Gastroesophageal sphincter (tissue), 4 donors: ENCODE measurements around the gene FOXE1. TPM values are rescaled to one million over a fixed set of nuclear protein-coding genes. Genes with fewer than 3 reads are reported as not detected.

Experiments
- ATAC-seq: fragments of 150-250 bp; one replicate; pipeline ENCODE4 v1.9.1; 2016; ENCODE audit warnings: mild to moderate bottlenecking, moderate library complexity
- H3K27ac ChIP-seq, 4 donors: fragments of 200-600 bp; sonication (generic) in 3 of 4; 1 replicate in 3 of 4; 2 replicates in 1 of 4; pipeline ENCODE4 v1.5.1; 2016 to 2019
- H3K27me3 ChIP-seq: fragments of 200-600 bp; sonication (generic); one replicate; pipeline ENCODE4 v1.5.1; 2019
- H3K36me3 ChIP-seq, 2 donors: fragments of 200-600 bp; sonication (generic); one replicate each; pipeline ENCODE4 v1.5.1; 2019; ENCODE audit warnings: control low read depth in 1 of 2
- H3K4me1 ChIP-seq, 3 donors: fragments of 200-600 bp; sonication (generic); 1 replicate in 2 of 3; 2 replicates in 1 of 3; pipeline ENCODE4 v1.5.1; 2016 to 2019; ENCODE audit warnings: control low read depth in 2 of 3
- H3K4me3 ChIP-seq, 2 donors: fragments of 200-600 bp; sonication (generic); one replicate each; pipeline ENCODE4 v1.5.1; 2019; ENCODE audit warnings: mild to moderate bottlenecking in 1 of 2, moderate library complexity in 1 of 2
- H3K9me3 ChIP-seq, 3 donors: fragments of 200-600 bp; sonication (generic); one replicate each; pipeline ENCODE4 v1.5.1; 2017 to 2019; ENCODE audit warnings: control low read depth in 2 of 3
- CTCF ChIP-seq, 4 experiments: fragments of 200-600 bp in 2 of 4; fragments of 450-650 bp in 2 of 4; sonication (generic) in 1 of 4; IDR thresholded peaks; one replicate each; pipeline ENCODE4 v1.5.1; 2017 to 2019; ENCODE audit warnings: antibody characterized with exemption in 4 of 4, mild to moderate bottlenecking in 2 of 4, moderate library complexity in 2 of 4
- EP300 ChIP-seq: sonication (generic); formaldehyde crosslinking; IDR thresholded peaks from one replicate; pipeline ENCODE4 v1.6.1; 2017; ENCODE audit warnings: antibody characterized with exemption, mild to moderate bottlenecking
- POLR2A ChIP-seq, 2 donors: fragments of 450-650 bp; IDR thresholded peaks; one replicate each; pipeline ENCODE4 v1.6.1; 2017; ENCODE audit warnings: antibody characterized with exemption in 2 of 2, mild to moderate bottlenecking in 2 of 2, moderate library complexity in 1 of 2
- POLR2AphosphoS5 ChIP-seq: sonication (generic); formaldehyde crosslinking; IDR thresholded peaks from one replicate; pipeline ENCODE4 v1.6.1; 2017; ENCODE audit warnings: antibody characterized with exemption
- WGBS, 2 donors: methylation state at CpG; one replicate each; pipeline ENCODE4 v1.1.5; 2018; ENCODE audit warnings: low coverage in 1 of 2; 5-methylcytosine and 5-hydroxymethylcytosine counted together
- total RNA-seq, 4 donors: library from RNA; depleted of rRNA; stranded (reverse); fragments of >200 nt; gene quantifications; one replicate each; pipeline ENCODE4 v1.1.0, GENCODE V29; 2016

The FOXE1 gene
- total RNA-seq, 4 donors from 2014 or later, result 0.08 to 0.79 TPM; not detected in 2

GRCh38 chr9:97866300-97866699 lies 13.3 kb downstream of the FOXE1 start:
- Histone ChIP-seq H3K4me3 (no peak overlapping the region), H3K4me1 (no peaks in the 10 kb centered on the region), H3K9me3 (peaks cover 0 to 29% (median 0%) of the 10 kb centered on the region in 3 donors), H3K27ac (no peak overlapping the region), H3K27me3 (peaks cover 50% of the 10 kb centered on the region), H3K36me3 (no peaks in the 10 kb centered on the region)
- no peak for TF ChIP-seq POLR2AphosphoS5
- TF ChIP-seq CTCF (IDR thresholded peaks at IDR 0.05), result no peak
- TF ChIP-seq EP300, result no peak
- no peak for TF ChIP-seq POLR2A (IDR thresholded peaks at IDR 0.05)
- ATAC-seq, result no peak
- 88 to 100% methylated on average over 1 of the region's 1 CpG for WGBS, 2 donors

GRCh38 chr9:97866848-97867247 lies 13.8 kb downstream of the FOXE1 start:
- H3K9me3 ChIP-seq, result peaks cover 0 to 29% (median 0%) of the 10 kb centered on the region in 3 donors
- no peak overlapping the region for H3K27ac ChIP-seq
- no peak for ATAC-seq
- no peak for TF ChIP-seq POLR2AphosphoS5
- TF ChIP-seq EP300, result no peak
- TF ChIP-seq CTCF (IDR thresholded peaks at IDR 0.05), result no peak
- TF ChIP-seq POLR2A (IDR thresholded peaks at IDR 0.05), result no peak
- H3K4me3 ChIP-seq, result no peak overlapping the region
- H3K4me1 ChIP-seq, result no peaks in the 10 kb centered on the region
- H3K27me3 ChIP-seq, result peaks cover 44% of the 10 kb centered on the region
- H3K36me3 ChIP-seq, result no peaks in the 10 kb centered on the region

- Histone ChIP-seq H3K9me3 (peaks cover 0 to 29% (median 0%) of the 10 kb centered on the region in 3 donors), H3K4me1 (no peaks in the 10 kb centered on the region), H3K27me3 (peaks cover 24% of the 10 kb centered on the region), H3K36me3 (no peaks in the 10 kb centered on the region), H3K4me3 (no peak overlapping the region), H3K27ac (no peak overlapping the region)
- no peak for ATAC-seq
- TF ChIP-seq POLR2AphosphoS5, result no peak
- TF ChIP-seq CTCF (IDR thresholded peaks at IDR 0.05), result no peak
- no peak for TF ChIP-seq EP300
- no peak for TF ChIP-seq POLR2A (IDR thresholded peaks at IDR 0.05)
- 55 to 57% methylated on average over 1 to 3 of the region's 3 CpGs for WGBS, 2 donors
These were observed 15.8 kb downstream of the FOXE1 start for GRCh38 chr9:97868859-97869258.

GRCh38 chr9:97873425-97873824 lies 20.4 kb downstream of the FOXE1 start:
- ATAC-seq, result no peak
- H3K36me3 ChIP-seq, result no peaks in the 10 kb centered on the region
- WGBS, 2 donors, result 72 to 90% methylated on average over 2 to 3 of the region's 3 CpGs
- H3K27me3 ChIP-seq, result no peaks in the 10 kb centered on the region
- TF ChIP-seq CTCF (IDR thresholded peaks at IDR 0.05) (no peak), POLR2AphosphoS5 (no peak)
- peaks cover 0 to 9% (median 0%) of the 10 kb centered on the region in 3 donors for H3K4me1 ChIP-seq
- H3K9me3 ChIP-seq, result no peaks in the 10 kb centered on the region
- H3K27ac ChIP-seq, result no peak overlapping the region
- no peak overlapping the region for H3K4me3 ChIP-seq

- Histone ChIP-seq H3K4me1 (peaks cover 0 to 9% (median 0%) of the 10 kb centered on the region in 3 donors), H3K27ac (no peak overlapping the region), H3K9me3 (no peaks in the 10 kb centered on the region), H3K27me3 (no peaks in the 10 kb centered on the region), H3K36me3 (no peaks in the 10 kb centered on the region), H3K4me3 (no peak overlapping the region)
- no peak for TF ChIP-seq POLR2A (IDR thresholded peaks at IDR 0.05)
- TF ChIP-seq CTCF (IDR thresholded peaks at IDR 0.05), result no peak
- no peak for TF ChIP-seq EP300
- TF ChIP-seq POLR2AphosphoS5, result no peak
- WGBS, 2 donors, result 70 to 74% methylated on average over 2 to 3 of the region's 6 CpGs
- no peak for ATAC-seq
These were observed 20.9 kb downstream of the FOXE1 start for GRCh38 chr9:97873882-97874281.
